NCI-H2107 (cell line): ENCODE results near the gene INHBE.
"Not testable (repeated sequence)": the region's sequence is repeated elsewhere in the genome, so short reads cannot be mapped to it uniquely, and the experiment has no call there.

Experiments
- DNase-seq: peaks from one replicate; lab custom pipeline; 2025; lab: John Stamatoyannopoulos, UW

INHBE gene

DNA sequence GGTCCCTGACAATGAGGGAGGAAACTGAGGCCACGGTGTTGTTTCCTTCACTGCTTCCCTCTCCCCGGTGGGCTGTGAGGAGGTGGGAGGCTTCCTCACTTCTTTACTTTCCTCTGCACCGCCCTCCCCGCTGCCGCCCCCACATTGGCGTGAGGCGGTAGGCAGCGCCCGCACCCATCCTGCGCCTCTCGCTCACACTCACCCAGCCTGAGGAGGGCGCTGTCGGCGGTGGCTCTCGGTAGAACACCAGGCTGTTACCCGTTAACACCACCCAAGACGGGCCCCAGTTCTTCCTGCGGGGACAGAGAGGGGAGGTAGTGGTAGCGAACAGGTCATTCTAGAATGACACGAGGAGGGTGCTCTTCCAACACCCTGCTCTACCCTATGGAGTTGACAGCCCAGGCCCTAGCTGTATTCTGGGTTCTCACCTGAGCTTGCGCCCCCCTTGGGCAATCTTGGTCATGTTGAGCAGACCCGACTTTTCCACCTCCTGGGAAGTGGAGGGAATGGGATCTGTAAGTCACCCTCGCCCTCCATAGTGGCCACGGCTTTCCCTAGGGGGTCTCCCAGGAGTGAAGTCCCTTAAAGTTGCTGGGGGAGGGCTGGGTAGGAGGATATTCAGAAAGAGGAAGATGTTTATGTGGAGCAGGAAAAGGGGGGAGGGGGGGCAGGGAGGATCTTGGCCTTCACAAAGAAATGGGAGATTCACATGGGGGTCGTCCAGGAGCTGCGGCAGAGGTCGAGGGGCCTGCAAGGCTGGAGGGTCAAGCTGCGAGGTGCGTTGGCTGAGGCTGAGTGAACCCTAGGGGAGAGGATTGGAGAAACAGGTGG lies 21.3 kb downstream of the INHBE start:
- DNase-seq, result no peak

- DNase-seq, result no peak
Observed at GRCh38 chr12:57476993-57477709, 22.0 kb downstream of the INHBE start.

GRCh38 chr12:57477710-57478681 lies 22.9 kb downstream of the INHBE start:
- no peak for DNase-seq

DNA sequence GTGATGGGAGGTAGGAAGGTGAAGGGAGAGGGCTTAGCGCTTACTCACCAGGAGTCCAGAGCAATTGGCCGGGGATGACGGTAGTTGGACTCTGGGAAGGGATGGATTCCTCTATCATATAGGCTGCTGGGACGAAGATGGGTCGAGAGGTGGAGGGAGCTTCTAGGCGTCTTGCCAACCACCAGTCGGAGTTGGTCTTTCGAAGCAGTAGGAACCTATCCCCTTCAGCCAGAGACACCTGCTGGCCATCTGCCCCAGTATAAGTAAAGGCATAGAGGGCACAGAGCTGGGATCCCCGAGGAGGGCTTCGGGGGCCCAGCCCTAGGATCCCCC lies 23.9 kb downstream of the INHBE start:
- no peak for DNase-seq

- no peak for DNase-seq
Observed at GRCh38 chr12:57479376-57480115, 24.4 kb downstream of the INHBE start, which contains the start of gene ARHGAP9. ARHGAP9 (minus strand) TSS chr12:57479866; CDS start chr12:57479406, 460 bp downstream.

- no peak for DNase-seq
Observed at GRCh38 chr12:57481671-57482070, 26.6 kb downstream of the INHBE start.

DNA sequence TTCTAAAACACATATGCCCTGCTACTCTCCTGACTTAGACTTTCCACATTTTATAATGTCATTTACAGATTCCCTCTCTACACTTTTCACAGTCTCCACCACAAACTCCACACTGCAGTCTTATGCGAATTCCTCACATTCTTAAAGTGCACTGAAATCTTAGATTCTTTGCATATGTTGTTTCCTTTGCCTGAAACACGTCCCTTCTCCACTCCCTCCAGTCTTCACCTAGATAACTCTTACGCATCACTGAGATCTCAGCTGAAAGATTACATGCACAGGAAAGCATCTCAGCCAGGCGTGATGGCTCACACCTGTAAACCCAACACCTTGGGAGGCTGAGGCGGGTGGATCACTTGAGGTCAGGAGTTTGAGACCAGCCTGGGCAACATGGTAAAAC lies 28.4 kb downstream of the INHBE start:
- no peak for DNase-seq

- DNase-seq, result no peak
Observed at GRCh38 chr12:57485695-57486094, 30.6 kb downstream of the INHBE start.

DNA sequence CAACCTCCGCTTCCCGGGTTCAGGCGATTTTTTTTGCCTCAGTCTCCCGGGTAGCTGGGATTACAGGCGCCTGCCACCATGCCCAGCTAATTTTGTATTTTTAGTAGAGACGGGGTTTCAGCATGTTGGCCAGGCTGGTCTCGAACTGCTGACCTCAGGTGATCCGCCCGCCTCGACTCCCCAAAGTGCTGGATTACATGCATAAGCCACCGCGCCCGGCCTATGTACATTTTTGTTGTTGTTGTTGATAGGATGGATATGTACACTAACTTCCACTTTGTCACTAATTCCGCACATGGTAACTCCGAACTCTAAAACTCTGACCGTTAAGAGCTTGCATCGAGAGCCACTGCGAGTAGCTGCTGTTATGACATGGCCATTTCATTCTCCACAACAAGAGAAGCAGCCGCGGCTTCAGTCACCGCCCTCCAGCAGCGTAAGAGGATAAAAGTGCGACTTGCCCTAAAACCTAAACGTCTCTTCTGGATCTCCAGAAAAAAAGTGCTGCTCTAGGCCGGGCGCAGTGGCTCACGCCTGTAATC lies 32.0 kb downstream of the INHBE start:
- no peak for DNase-seq

- peak; percentile 95 for DNase-seq
Observed at GRCh38 chr12:57487597-57488401, 32.7 kb downstream of the INHBE start, which contains the start of gene MARS1. MARS1 (plus strand) TSS chr12:57488068; CDS start chr12:57488091, 23 bp downstream.

GRCh38 chr12:57488402-57489156 lies 33.5 kb downstream of the INHBE start:
- DNase-seq, result no peak

- DNase-seq, result no peak
Observed at GRCh38 chr12:57489157-57489641, 34.1 kb downstream of the INHBE start.

GRCh38 chr12:57490126-57490525 lies 35.0 kb downstream of the INHBE start:
- DNase-seq, result no peak

DNA sequence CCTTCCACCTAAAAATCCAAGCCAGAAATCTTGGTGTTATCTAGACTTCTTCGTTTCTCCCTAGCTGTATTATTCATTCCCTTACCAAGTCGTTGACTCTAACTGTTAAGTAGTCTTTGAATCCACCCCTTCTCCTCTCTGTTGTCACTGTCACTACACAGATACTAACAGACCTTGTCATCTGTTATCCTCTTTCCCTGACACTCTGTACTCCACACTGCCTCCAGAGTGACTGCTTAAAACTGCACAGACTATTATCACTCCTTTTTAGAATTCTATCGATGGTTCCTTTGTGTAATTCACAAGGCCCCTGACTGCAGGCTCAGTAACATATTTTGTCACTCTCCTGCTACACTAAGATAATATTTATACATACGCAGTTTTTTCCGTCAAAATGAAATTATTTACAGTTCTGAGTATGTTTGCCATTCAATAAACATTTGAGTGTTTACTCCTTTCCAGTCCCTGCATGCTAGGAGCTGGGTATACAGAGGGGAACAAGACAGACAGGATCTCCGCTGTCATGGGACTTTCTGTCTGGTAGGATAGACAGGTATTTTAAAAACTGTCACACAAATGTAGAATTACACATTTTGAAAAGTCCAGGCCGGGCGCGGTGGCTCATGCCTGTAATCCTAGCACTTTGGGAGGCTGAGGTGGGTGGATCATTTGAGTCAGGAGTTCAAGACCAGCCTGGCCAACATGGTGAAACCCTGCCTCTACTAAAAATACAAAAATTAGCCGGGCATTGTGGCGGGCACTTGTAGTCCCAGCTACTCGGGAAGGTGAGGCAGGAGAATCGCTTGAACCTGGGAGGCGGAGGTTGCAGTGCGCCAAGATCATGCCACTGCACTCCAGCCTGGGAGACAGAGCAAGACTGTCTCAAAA lies 36.5 kb downstream of the INHBE start:
- DNase-seq, result no peak

- DNase-seq, result not testable (repeated sequence)
Observed at GRCh38 chr12:57495051-57495701, 40.1 kb downstream of the INHBE start.

- DNase-seq, result no peak
Observed at GRCh38 chr12:57496822-57497221, 41.7 kb downstream of the INHBE start.

GRCh38 chr12:57497223-57498131 lies 42.4 kb downstream of the INHBE start:
- no peak for DNase-seq
